Measurements from ENCODE around the gene MSI2.

MSI2 gene

DNA sequence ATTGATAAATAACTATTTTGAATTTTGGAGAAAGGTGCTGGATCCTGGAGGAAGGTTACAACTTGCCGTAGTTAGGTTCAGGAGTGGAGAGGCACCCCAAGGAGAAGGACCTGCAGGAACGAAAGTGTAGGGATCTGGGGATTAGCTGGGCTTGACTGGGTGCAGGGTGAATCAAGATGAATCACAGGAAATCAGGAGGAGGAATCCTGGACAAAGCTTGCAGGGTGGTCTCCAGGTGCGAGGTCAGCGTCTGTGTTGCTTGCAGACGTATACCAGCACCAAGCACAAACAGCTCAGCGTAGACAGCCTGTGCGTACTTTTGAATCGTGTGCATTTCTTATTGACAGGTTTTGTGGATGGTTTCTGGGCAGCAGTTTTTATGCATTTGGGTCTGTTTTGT, 144.3 kb downstream of the MSI2 start:
- Mint-ChIP-seq H3K4me1 (peaks cover 8% of the 10 kb centered on the region), H3K4me3 (no peak overlapping the region), H3K27ac (peak overlapping the region; percentile 12), H3K9me3 (no peaks in the 10 kb centered on the region), H3K27me3 (no peaks in the 10 kb centered on the region), H3K36me3 (peaks cover 17% of the 10 kb centered on the region)
- ATAC-seq (ENCODE audit: low read depth), result no peak
- no peak for DNase-seq (ENCODE audit: low spot score in 2 of 2)

- H3K27me3 Mint-ChIP-seq, result no peaks in the 10 kb centered on the region
- H3K36me3 Mint-ChIP-seq, result peaks cover 17% of the 10 kb centered on the region
- no peak overlapping the region for H3K4me3 Mint-ChIP-seq
- peaks cover 10% of the 10 kb centered on the region for H3K4me1 Mint-ChIP-seq
- no peak overlapping the region for H3K27ac Mint-ChIP-seq
- DNase-seq (ENCODE audit: low spot score in 2 of 2) (no peak), ATAC-seq (ENCODE audit: low read depth) (no peak)
- no peaks in the 10 kb centered on the region for H3K9me3 Mint-ChIP-seq
Observed at GRCh38 chr17:57401556-57402488, 145.5 kb downstream of the MSI2 start.

DNA sequence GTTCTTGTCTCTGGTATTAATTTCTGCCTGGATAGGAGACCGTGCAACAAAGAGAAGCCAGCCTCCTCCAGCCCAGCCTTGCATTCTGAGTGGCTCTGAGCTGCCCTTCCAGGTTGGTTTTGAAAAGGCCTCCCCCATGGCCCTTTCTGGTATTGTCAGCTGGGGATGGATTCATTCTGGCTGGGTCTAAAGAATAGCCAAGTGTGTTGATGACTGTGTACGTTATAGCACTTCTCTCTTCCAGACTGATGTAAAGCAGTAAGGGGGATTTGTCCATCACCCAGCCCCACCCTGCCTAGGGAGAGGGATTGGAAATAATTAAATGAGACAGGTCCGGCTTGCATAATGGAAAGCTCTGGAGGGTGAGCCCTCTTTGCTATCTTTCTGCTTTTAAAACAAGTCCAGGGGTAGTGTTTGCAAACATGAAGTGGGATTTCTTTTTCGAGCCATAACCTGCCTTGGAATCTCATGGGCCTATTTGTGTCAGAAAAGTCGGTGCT, 146.4 kb downstream of the MSI2 start:
- ATAC-seq (ENCODE audit: low read depth) (no peak), DNase-seq (ENCODE audit: low spot score in 2 of 2) (no peak)
- H3K9me3 Mint-ChIP-seq, result no peaks in the 10 kb centered on the region
- no peak overlapping the region for H3K4me3 Mint-ChIP-seq
- H3K36me3 Mint-ChIP-seq, result peaks cover 17% of the 10 kb centered on the region
- H3K4me1 Mint-ChIP-seq, result peaks cover 12% of the 10 kb centered on the region
- no peaks in the 10 kb centered on the region for H3K27me3 Mint-ChIP-seq
- H3K27ac Mint-ChIP-seq, result no peak overlapping the region

DNA sequence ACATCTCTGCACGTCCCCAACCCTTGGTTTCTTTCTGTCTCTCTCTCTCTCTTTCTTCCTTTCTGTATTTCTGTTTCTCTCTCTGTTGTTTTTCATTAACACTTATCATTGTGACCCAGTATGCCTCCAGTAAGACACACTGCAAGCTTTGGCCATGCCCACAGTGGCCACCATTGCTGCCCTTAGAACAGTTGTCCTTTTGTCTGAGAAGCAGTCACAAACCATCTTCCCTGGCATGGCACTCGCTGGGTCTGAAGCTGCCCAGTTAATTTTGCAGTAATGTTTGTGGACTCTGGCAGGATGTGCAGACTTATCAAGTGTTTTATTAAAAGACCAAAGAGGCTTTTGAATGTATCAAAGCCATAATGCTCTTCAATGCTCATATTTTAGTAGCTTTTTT, 146.9 kb downstream of the MSI2 start:
- no peak for ATAC-seq (ENCODE audit: low read depth)
- Mint-ChIP-seq H3K27ac (no peak overlapping the region), H3K9me3 (no peaks in the 10 kb centered on the region), H3K27me3 (no peaks in the 10 kb centered on the region), H3K4me3 (no peak overlapping the region), H3K4me1 (peaks cover 16% of the 10 kb centered on the region), H3K36me3 (peaks cover 17% of the 10 kb centered on the region)
- DNase-seq (ENCODE audit: low spot score in 2 of 2), result no peak

DNA sequence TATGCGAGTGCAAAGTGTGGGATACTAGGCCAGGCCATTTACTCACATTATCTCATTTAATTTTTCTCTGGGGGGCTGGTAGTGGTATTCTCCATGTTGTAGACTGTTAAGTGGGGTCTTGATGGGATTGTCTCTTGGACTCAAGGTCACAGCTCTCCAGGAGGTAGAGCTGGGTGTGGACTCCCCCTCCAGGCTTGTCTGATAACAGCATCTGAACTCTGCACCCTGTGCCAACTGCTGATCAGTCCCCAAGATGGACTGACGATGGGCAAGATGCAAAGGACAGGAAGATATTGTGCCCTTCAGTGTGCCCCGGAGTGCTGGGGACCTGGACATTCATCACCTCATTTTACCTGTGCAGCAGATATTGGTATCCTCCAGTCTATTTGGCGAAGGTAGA, 147.8 kb downstream of the MSI2 start:
- no peak for ATAC-seq (ENCODE audit: low read depth)
- H3K27me3 Mint-ChIP-seq, result no peaks in the 10 kb centered on the region

DNA sequence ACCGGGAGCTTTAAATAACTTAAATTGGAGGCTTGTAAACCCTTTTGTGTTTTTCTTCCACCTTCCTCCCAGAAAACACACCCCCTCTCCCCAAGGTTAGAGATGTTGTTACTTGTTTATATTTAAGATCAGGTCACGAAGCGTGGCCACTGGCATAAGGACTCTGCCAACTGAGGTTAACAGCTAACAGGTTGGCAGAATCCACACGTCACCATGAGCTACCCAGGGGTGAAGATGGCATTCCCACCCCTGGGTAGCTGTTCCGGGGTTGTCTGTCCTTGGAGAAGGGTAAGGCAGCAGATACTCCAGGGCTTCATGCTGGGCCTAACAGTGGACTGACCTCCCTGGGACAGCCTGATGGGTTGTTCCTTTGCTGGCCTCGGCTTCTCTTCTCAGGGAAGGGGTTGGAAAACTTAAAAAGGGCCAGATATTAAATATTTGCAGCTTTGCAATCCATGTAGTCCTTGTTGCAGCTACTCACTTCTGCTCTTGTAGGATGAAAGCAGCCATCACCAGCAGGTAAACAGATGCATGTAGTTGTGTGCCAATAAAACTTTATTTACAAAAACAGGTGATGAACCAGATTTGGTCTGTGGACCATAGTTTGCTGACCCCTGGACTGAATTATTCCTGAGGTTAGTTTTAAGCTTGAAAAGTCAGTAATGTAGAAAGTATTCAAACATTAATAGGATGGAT, 148.6 kb downstream of the MSI2 start:
- H3K4me3 Mint-ChIP-seq, result no peak overlapping the region
- no peak overlapping the region for H3K27ac Mint-ChIP-seq
- ATAC-seq (ENCODE audit: low read depth) (no peak), DNase-seq (ENCODE audit: low spot score in 2 of 2) (no peak)
- H3K27me3 Mint-ChIP-seq, result no peaks in the 10 kb centered on the region
- no peaks in the 10 kb centered on the region for H3K9me3 Mint-ChIP-seq
- peaks cover 19% of the 10 kb centered on the region for H3K36me3 Mint-ChIP-seq
- peaks cover 18% of the 10 kb centered on the region for H3K4me1 Mint-ChIP-seq

More for the DNA sequence above, 147.8 kb downstream of the MSI2 start:
- Mint-ChIP-seq H3K4me1 (peaks cover 18% of the 10 kb centered on the region), H3K4me3 (no peak overlapping the region), H3K9me3 (no peaks in the 10 kb centered on the region), H3K27ac (no peak overlapping the region), H3K36me3 (peaks cover 17% of the 10 kb centered on the region)
- no peak for DNase-seq (ENCODE audit: low spot score in 2 of 2)

DNA sequence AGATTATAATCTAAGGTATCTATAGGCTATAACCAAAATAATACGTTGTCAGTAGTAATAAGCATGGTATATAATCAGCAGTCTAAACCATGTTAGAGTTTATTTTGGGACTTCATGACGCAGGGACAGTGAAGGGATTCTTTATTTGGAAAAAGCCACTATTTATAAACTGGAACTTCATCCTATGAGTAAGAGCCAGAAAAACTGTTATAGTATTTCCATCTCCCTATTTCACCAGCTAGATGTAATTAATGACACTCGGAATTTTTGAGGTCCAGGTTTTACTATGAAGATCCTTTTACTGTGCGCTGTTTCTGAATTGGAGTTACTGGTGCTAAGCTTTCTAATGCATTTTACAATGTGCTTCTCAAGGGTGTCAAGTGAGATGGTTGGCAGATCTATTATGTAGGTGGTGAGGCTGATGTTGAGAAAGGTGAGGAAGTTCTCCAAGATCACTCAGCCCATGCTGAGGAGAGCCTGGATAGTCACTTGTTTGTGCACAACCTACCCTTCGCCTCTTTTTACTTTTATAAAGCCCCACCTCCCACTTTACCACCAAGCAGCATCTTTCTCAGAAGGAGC, 149.3 kb downstream of the MSI2 start:
- no peak for ATAC-seq (ENCODE audit: low read depth)
- no peak for DNase-seq (ENCODE audit: low spot score in 2 of 2)
- H3K4me3 Mint-ChIP-seq, result no peak overlapping the region
- no peaks in the 10 kb centered on the region for H3K27me3 Mint-ChIP-seq
- peaks cover 16% of the 10 kb centered on the region for H3K36me3 Mint-ChIP-seq
- H3K27ac Mint-ChIP-seq, result no peak overlapping the region
- peaks cover 16% of the 10 kb centered on the region for H3K4me1 Mint-ChIP-seq
- H3K9me3 Mint-ChIP-seq, result no peaks in the 10 kb centered on the region

- H3K36me3 Mint-ChIP-seq, result peaks cover 15% of the 10 kb centered on the region
- H3K27ac Mint-ChIP-seq, result no peak overlapping the region
Observed at GRCh38 chr17:57406131-57406980, 150.0 kb downstream of the MSI2 start.

DNA sequence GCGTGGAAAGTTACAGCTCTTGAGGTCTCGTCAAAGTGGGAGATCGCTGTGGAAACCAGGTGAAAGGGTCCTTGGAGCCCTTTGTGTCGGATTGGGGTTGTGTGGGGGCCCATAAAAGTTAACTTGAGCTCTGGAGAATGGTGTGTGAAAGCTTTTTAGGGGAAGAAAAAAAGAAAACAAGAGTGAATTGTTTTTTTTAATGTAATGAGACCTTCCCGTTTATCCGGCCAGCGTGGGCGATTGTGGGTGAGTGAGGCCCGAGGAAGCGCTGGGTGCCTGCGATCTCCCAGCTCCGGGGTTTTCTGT, 150.6 kb downstream of the MSI2 start:
- Mint-ChIP-seq H3K36me3 (peaks cover 13% of the 10 kb centered on the region), H3K27ac (no peak overlapping the region), H3K9me3 (no peaks in the 10 kb centered on the region), H3K4me1 (peaks cover 16% of the 10 kb centered on the region), H3K4me3 (no peak overlapping the region), H3K27me3 (no peaks in the 10 kb centered on the region)
- ATAC-seq (ENCODE audit: low read depth), result no peak
- no peak for DNase-seq (ENCODE audit: low spot score in 2 of 2)

More at GRCh38 chr17:57406131-57406980, 150.0 kb downstream of the MSI2 start:
- Mint-ChIP-seq H3K4me1 (peaks cover 16% of the 10 kb centered on the region), H3K4me3 (no peak overlapping the region), H3K9me3 (no peaks in the 10 kb centered on the region), H3K27me3 (no peaks in the 10 kb centered on the region)
- no peak for DNase-seq (ENCODE audit: low spot score in 2 of 2)
- no peak for ATAC-seq (ENCODE audit: low read depth)

DNA sequence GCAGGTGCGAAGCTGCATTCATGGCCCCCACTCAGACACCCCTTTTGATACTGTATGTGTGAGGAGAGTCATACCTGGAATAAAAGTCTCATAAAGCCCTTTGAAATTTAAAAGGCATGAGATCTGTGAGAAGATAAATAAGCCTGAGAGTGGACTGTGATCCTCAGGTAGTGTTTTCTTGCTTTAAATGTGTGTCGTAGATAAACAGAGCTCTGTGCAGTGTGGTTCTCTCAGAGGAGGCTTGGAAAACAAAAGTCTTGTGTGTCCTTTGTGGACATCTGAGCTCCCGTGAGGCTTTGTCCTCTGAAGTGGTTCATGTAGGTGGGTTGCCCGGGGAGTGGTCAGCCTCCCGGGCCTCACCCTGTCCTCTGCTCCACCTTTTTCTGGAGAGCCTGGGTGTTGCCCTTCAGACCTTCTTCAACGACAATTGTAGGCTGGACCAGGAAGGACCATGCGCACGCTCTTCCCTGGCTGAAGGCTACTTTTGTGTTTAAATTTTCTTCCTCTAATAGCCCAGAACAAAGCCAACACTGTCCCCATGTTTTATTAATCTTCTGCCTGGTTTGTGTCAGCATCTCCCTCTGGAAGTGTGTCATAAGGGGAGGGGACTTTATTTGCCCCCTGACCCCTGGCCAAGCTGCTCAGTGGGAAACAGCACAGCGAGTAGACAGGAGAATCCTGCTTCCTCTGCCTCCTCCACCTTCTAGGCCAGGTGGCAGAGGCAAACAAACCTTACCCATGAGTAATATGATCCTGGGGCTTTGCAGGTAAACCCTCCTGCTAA, 151.2 kb downstream of the MSI2 start:
- H3K4me3 Mint-ChIP-seq, result no peak overlapping the region
- H3K36me3 Mint-ChIP-seq, result peaks cover 8% of the 10 kb centered on the region
- H3K9me3 Mint-ChIP-seq, result no peaks in the 10 kb centered on the region

DNA sequence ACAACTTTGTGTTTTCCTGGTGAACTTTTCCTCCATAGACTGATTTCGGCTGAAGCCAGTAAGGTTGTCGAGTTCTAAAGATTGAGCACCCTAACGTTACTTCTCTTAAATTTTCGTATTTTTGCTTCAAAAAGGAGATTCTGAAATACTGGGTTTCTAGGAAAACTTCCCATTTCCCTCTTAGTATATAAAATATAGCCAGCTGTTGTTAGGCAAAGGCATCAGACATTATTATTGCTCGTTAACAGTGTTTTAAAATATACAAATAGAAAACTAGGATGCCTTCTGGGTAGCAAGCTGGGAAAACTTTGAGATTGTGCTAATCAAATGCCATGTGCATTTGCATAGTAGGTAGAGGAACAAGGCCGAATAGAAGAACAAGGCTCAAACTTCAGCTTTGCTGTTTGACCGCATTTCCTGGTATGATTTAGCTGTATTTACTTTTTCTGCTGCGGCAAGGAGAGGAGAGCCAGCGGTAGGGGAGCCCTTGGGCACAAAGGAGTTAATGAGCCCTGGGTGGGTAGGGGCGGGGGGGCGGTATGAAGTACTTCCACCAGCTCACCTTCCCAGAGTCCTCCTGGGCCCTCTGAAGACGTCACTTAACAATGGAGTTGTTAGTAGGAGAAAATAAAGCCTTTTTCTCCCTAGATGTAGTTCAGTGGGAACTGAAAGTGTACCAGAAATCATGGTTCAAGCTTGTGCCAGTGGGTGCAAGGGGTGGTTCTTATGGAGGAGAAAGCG, 151.9 kb downstream of the MSI2 start:
- Mint-ChIP-seq H3K27me3 (no peaks in the 10 kb centered on the region), H3K9me3 (no peaks in the 10 kb centered on the region), H3K4me1 (peaks cover 16% of the 10 kb centered on the region), H3K4me3 (peak overlapping the region; percentile 17), H3K36me3 (peaks cover 5% of the 10 kb centered on the region), H3K27ac (no peak overlapping the region)
- no peak for DNase-seq (ENCODE audit: low spot score in 2 of 2)
- ATAC-seq (ENCODE audit: low read depth), result peak; percentile 71

More for the DNA sequence above, 151.2 kb downstream of the MSI2 start:
- peak overlapping the region; percentile 75 for H3K27ac Mint-ChIP-seq
- ATAC-seq (ENCODE audit: low read depth), result no peak
- no peaks in the 10 kb centered on the region for H3K27me3 Mint-ChIP-seq
- peaks cover 16% of the 10 kb centered on the region for H3K4me1 Mint-ChIP-seq
- DNase-seq (ENCODE audit: low spot score in 2 of 2), result no peak

DNA sequence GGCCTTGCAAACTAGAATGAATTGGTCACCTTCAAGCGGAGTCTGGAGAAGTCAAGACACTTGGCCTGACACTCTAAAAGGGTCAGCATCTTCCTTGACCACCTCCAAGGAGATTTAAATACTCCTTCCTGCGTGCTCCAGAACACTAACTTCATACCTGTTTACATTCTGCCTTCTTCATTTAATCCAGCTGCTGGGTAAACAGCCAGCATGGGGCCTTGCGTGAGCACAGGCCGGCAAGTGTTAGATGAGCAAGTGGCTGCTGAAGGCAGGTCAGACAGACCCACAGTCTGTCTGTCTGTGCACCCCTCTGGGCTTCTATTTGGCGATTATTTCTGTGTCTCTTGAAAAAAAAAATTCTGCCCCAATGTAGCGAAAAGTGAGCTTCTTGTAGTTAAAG, 153.8 kb downstream of the MSI2 start:
- Mint-ChIP-seq H3K4me1 (peaks cover 24% of the 10 kb centered on the region), H3K27me3 (no peaks in the 10 kb centered on the region), H3K9me3 (no peaks in the 10 kb centered on the region), H3K4me3 (no peak overlapping the region), H3K36me3 (peaks cover 9% of the 10 kb centered on the region), H3K27ac (no peak overlapping the region)
- ATAC-seq (ENCODE audit: low read depth), result no peak
- DNase-seq (ENCODE audit: low spot score in 2 of 2), result no peak

Measured in memory B cell (primary cell).